H1 (cell line): ENCODE measurements around the gene PLCL1. TPM values are rescaled to one million over a fixed set of nuclear protein-coding genes. Genes with fewer than 3 reads are reported as not detected.

Source experiments
- BCL11A ChIP-seq, 2 experiments: IDR thresholded peaks; one replicate each; pipeline ENCODE4 v1.6.1; 2011; ENCODE audit warnings: low read depth in 2 of 2, low read length in 2 of 2, mild to moderate bottlenecking in 2 of 2
- CHD2 ChIP-seq: IDR thresholded peaks from 2 replicates; pipeline ENCODE4 v1.6.1; 2012; ENCODE audit warnings: low read length, improper control_type of control experiment
- PHF8 ChIP-seq: fragments of 200-600 bp; sonication (generic); conservative IDR thresholded peaks from 2 replicates; pipeline ENCODE4 v1.7.1; 2012; ENCODE audit warnings: low read depth, mild to moderate bottlenecking, inconsistent platforms, low read length, moderate library complexity
- RNF2 ChIP-seq: fragments of 200-900, 300-1000 bp; sonication (generic); IDR thresholded peaks from 2 replicates; pipeline ENCODE4 v1.7.1; 2016; ENCODE audit warnings: borderline replicate concordance, low read depth, mild to moderate bottlenecking, antibody characterized with exemption, low read length; ENCODE audit not compliant: poor library complexity, severe bottlenecking; ENCODE audit errors: missing control alignments
- polyA plus RNA-seq, 7 experiments: library from polyadenylated mRNA; depleted of rRNA in 3 of 7; stranded (reverse) in 5 of 7; unstranded in 2 of 7; fragments of >200 nt in 5 of 7; fragments of 200-250 nt in 2 of 7; gene quantifications; 1 replicate in 5 of 7; 2 replicates in 1 of 7; 4 replicates in 1 of 7; pipeline versions ENCODE4 v1.2.1 to v1.2.3, GENCODE V29; 2011 to 2013; ENCODE audit warnings: missing spikeins in 2 of 7, mixed read lengths in 2 of 7
- total RNA-seq: library from RNA; stranded (reverse); fragmentation: NEBNext Ultra II Directional; extraction: Animal tissue kit (Norgen Biotek cat#: 25700); gene quantifications from 2 replicates; pipeline ENCODE4 v1.2.1, GENCODE V29; 2021
- TF ChIP-seq, protein P1 (sequence below): IDR thresholded peaks from 2 replicates; pipeline ENCODE4 v1.6.1; 2012; ENCODE audit warnings: low read length, inconsistent platforms

PLCL1 gene
- total and polyA plus RNA-seq, 2 of the 8 experiments (the other 6 are each of a cell fraction or from before 2014, with no cell fraction given): not detected

- TF ChIP-seq RNF2: no peak
- TF ChIP-seq, protein P1, sequence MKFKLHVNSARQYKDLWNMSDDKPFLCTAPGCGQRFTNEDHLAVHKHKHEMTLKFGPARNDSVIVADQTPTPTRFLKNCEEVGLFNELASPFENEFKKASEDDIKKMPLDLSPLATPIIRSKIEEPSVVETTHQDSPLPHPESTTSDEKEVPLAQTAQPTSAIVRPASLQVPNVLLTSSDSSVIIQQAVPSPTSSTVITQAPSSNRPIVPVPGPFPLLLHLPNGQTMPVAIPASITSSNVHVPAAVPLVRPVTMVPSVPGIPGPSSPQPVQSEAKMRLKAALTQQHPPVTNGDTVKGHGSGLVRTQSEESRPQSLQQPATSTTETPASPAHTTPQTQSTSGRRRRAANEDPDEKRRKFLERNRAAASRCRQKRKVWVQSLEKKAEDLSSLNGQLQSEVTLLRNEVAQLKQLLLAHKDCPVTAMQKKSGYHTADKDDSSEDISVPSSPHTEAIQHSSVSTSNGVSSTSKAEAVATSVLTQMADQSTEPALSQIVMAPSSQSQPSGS: no peak
- TF ChIP-seq CHD2: no peak
- no peak for TF ChIP-seq PHF8
- no peak for TF ChIP-seq BCL11A (IDR thresholded peaks at IDR 0.05; ENCODE audit: low read depth in 2 of 2, low read length in 2 of 2)
Observed at GRCh38 chr2:197760293-197760657, 44.1 kb upstream of the PLCL1 start (continued).
